ENCODE results near the gene PCDHB8. TPM values are rescaled to one million over a fixed set of nuclear protein-coding genes. Genes with fewer than 3 reads are reported as not detected.
"Not testable (repeated sequence)": the region's sequence is repeated elsewhere in the genome, so short reads cannot be mapped to it uniquely, and the experiment has no call there.

PCDHB8 gene
- total RNA-seq, 1 experiment from 2014 or later = 8.3 TPM

DNA sequence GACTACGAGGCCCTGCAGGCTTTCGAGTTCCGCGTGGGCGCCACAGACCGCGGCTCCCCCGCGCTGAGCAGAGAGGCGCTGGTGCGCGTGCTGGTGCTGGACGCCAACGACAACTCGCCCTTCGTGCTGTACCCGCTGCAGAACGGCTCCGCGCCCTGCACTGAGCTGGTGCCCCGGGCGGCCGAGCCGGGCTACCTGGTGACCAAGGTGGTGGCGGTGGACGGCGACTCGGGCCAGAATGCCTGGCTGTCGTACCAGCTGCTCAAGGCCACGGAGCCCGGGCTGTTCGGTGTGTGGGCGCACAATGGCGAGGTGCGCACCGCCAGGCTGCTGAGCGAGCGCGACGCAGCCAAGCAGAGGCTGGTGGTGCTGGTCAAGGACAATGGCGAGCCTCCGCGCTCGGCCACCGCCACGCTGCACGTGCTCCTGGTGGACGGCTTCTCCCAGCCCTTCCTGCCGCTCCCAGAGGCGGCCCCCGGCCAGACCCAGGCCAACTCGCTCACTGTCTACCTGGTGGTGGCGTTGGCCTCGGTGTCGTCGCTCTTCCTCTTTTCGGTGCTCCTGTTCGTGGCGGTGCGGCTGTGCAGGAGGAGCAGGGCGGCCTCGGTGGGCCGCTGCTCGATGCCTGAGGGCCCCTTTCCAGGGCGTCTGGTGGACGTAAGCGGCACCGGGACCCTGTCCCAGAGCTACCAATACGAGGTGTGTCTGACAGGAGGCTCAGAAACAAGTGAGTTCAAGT lies 6.7 kb downstream of the PCDHB8 start:
- DNase-seq (ENCODE audit: low read depth) = not testable (repeated sequence)

DNA sequence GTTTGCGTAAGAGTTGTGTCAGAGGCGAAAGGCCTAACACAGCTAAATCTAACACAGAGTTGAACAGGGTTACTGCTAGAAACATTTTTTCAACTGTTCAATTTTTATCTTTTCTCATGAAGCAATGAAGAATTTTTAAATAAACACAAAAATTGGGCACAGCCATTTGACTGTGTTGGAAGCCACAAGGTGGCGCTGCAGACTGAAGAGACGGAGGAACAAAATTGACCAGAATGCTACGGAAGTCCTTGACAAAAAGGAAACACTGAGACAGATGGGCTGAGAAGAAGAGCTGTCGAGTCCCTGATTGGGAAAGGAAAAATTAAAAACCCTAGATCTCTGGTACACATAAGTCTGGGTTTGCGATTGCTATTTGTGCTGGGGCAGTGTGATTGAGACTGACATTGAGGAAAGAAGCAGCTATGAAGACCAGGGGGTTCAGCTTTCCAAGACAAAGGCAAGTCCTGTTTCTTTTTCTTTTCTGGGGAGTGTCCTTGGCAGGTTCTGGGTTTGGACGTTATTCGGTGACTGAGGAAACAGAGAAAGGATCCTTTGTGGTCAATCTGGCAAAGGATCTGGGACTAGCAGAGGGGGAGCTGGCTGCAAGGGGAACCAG lies 9.4 kb downstream of the PCDHB8 start, which contains the start of gene PCDHB9:
PCDHB9 (plus strand) TSS at position 265 of the 616 bp plus-strand sequence; CDS start at position 423, 158 bp downstream.
- peak; percentile 63 for DNase-seq (ENCODE audit: low read depth)

DNA sequence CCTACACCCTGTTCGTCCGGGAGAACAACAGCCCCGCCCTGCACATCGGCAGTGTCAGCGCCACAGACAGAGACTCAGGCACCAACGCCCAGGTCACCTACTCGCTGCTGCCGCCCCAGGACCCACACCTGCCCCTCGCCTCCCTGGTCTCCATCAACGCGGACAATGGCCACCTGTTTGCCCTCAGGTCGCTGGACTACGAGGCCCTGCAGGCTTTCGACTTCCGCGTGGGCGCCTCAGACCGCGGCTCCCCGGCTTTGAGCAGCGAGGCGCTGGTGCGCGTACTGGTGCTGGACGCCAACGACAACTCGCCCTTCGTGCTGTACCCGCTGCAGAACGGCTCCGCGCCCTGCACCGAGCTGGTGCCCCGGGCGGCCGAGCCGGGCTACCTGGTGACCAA lies 11.1 kb downstream of the PCDHB8 start:
- not testable (repeated sequence) for DNase-seq (ENCODE audit: low read depth)

DNA sequence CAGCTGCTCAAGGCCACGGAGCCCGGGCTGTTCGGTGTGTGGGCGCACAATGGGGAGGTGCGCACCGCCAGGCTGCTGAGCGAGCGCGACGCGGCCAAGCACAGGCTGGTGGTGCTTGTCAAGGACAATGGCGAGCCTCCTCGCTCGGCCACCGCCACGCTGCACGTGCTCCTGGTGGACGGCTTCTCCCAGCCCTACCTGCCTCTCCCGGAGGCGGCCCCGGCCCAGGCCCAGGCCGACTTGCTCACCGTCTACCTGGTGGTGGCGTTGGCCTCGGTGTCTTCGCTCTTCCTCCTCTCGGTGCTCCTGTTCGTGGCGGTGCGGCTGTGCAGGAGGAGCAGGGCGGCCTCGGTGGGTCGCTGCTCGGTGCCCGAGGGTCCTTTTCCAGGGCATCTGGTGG lies 11.5 kb downstream of the PCDHB8 start:
- not testable (repeated sequence) for DNase-seq (ENCODE audit: low read depth)

DNA sequence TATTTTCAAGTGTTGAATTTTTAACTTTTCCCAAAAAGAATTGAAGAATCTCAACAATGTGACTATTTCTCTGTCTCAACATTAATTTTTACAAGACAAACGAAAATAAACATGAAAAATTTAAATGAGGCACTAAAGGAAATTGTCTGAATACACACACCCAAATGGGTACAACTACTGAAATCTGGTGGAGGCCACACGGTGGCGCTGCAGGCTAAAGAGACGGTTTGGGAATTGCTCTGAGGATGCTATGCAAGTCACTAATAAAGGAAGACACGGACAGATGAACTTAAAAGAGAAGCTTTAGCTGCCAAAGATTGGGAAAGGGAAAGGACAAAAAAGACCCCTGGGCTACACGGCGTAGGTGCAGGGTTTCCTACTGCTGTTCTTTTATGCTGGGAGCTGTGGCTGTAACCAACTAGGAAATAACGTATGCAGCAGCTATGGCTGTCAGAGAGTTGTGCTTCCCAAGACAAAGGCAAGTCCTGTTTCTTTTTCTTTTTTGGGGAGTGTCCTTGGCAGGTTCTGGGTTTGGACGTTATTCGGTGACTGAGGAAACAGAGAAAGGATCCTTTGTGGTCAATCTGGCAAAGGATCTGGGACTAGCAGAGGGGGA lies 14.6 kb downstream of the PCDHB8 start, which contains the start of gene PCDHB10:
PCDHB10 (plus strand) TSS at position 244 of the 616 bp plus-strand sequence; CDS start at position 444, 200 bp downstream.
- peak; percentile 65 for DNase-seq (ENCODE audit: low read depth)

DNA sequence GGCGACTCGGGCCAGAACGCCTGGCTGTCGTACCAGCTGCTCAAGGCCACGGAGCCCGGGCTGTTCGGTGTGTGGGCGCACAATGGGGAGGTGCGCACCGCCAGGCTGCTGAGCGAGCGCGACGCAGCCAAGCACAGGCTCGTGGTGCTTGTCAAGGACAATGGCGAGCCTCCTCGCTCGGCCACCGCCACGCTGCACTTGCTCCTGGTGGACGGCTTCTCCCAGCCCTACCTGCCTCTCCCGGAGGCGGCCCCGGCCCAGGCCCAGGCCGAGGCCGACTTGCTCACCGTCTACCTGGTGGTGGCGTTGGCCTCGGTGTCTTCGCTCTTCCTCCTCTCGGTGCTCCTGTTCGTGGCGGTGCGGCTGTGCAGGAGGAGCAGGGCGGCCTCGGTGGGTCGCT lies 16.7 kb downstream of the PCDHB8 start:
- DNase-seq (ENCODE audit: low read depth) = not testable (repeated sequence)

DNA sequence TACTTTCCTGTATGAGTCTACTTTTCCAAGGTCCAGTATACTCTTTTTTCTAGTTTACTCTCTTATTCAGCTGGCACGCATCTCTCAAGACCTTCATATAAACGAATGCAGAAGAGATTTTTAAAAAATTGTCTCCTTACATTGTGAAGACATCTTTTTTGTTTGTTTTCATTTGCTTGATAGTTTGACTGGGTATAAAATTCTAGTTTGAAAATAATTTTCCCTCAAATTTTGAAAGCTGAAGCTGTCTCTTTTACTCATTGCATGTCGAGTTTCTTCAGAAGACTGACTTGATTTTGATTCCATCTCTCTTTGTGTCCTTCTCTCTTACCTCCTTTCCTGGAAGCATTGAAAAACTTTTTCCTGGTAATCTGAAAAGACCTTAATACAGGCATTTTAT lies 18.8 kb downstream of the PCDHB8 start:
- no peak for DNase-seq (ENCODE audit: low read depth)

DNA sequence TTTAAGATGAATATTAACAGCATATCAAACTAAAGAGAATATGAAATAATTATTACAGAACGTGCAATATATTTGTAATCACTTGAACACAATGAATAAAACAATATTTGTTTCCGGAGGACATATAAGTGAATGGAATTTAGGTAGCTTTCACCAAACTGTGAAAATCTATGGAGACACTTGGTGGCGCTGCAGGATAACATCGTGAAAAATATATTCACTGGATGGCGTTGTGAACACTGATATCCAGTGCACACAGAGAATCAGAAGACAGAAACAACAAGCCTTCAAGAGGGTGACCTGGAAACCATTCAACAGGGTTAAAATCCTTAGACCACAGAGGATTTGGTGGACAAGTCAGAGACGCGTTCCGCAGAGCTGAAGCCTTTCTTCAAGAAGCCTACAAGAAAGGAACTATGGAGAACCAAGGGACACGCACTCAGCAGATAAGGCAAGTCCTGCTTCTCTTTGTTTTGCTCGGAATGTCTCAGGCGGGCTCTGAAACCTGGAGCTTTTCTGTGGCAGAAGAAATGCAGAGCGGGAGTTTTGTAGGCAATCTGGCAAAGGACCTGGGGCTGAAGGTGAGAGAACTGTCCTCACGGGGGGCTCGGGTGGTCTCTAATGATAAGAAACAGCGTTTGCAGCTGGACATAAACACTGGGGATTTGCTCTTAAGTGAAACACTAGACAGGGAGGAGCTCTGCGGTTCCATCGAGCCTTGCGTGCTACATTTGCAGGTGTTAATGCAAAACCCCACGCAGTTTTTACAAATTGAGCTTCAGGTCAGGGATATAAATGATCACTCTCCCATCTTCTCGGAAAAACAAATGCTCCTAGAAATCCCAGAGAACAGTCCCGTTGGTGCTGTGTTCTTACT lies 22.0 kb downstream of the PCDHB8 start, which contains the start of gene PCDHB11:
PCDHB11 (plus strand) TSS at position 269 of the 877 bp plus-strand sequence; CDS start at position 417, 148 bp downstream.
- peak; percentile 45 for DNase-seq (ENCODE audit: low read depth)

DNA sequence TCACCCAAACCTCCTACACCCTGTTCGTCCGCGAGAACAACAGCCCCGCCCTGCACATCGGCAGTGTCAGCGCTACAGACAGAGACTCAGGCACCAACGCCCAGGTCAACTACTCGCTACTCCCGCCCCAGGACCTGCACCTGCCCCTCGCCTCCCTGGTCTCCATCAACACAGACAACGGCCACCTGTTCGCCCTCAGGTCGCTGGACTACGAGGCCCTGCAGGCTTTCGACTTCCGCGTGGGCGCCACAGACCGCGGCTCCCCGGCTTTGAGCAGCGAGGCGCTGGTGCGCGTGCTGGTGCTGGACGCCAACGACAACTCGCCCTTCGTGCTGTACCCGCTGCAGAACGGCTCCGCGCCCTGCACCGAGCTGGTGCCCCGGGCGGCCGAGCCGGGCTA lies 23.5 kb downstream of the PCDHB8 start:
- not testable (repeated sequence) for DNase-seq (ENCODE audit: low read depth)

DNA sequence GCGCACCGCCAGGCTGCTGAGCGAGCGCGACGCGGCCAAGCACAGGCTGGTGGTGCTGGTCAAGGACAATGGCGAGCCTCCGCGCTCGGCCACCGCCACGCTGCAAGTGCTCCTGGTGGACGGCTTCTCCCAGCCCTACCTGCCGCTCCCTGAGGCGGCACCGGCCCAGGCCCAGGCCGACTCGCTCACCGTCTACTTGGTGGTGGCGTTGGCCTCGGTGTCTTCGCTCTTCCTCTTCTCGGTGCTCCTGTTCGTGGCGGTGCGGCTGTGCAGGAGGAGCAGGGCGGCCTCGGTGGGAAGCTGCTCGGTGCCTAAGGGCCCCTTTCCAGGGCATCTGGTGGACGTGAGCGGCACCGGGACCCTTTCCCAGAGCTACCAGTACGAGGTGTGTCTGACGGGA lies 24.1 kb downstream of the PCDHB8 start:
- not testable (repeated sequence) for DNase-seq (ENCODE audit: low read depth)

DNA sequence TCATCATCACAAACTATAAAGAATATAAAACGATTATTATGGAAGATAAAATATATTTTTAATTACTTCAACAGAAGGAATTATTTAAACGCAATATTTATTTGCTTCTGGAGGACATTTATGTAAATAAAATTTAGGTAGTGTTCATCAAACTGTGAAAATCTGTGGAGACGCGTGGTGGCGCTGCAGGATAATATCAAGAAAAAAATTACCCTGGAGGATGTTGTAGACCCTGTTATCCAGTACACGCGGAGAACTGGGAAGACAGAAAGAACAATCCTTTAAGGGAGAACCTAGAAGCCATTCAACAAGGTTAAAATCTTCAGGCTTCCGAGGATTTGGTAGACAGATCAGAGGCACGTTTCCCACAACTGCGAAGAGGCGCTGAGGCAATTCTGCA lies 30.9 kb downstream of the PCDHB8 start, which contains the start of gene PCDHB12:
PCDHB12 (plus strand) TSS at position 242 of the 400 bp plus-strand sequence. CDS start 189 bp downstream, outside the sequence.
- peak; percentile 56 for DNase-seq (ENCODE audit: low read depth)

DNA sequence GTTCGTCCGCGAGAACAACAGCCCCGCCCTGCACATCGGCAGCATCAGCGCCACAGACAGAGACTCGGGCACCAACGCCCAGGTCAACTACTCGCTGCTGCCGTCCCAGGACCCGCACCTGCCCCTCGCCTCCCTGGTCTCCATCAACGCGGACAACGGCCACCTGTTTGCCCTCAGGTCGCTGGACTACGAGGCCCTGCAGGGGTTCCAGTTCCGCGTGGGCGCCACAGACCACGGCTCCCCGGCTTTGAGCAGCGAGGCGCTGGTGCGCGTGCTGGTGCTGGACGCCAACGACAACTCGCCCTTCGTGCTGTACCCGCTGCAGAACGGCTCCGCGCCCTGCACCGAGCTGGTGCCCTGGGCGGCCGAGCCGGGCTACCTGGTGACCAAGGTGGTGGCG lies 32.7 kb downstream of the PCDHB8 start:
- not testable (repeated sequence) for DNase-seq (ENCODE audit: low read depth)

DNA sequence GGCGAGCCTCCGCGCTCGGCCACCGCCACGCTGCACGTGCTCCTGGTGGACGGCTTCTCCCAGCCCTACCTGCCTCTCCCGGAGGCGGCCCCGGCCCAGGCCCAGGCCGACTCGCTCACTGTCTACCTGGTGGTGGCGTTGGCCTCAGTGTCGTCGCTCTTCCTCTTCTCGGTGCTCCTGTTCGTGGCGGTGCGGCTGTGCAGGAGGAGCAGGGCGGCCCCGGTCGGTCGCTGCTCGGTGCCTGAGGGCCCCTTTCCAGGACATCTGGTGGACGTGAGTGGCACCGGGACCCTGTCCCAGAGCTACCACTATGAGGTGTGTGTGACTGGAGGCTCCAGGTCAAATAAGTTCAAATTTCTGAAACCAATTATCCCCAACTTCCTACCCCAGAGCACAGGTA lies 33.3 kb downstream of the PCDHB8 start:
- not testable (repeated sequence) for DNase-seq (ENCODE audit: low read depth)

DNA sequence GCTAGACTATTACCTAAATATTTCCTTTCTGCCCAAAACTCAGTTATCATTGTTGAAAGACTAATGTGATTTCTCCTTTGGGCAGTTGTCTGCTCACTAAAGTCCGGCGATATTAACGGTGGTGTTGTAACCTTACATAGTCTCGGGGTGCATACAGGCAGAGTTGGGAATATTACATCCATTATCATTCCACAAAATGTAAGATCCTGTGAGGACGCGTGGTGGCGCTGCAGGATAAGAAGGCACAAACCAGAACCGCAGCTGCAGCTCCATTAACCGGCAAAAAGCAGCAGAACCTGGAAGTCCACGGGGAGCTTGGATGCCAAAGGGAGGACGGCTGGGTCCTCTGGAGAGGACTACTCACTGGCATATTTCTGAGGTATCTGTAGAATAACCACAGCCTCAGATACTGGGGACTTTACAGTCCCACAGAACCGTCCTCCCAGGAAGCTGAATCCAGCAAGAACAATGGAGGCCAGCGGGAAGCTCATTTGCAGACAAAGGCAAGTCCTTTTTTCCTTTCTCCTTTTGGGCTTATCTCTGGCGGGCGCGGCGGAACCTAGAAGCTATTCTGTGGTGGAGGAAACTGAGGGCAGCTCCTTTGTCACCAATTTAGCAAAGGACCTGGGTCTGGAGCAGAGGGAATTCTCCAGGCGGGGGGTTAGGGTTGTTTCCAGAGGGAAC lies 36.2 kb downstream of the PCDHB8 start, which contains the start of gene PCDHB13:
PCDHB13 (plus strand) TSS at position 264 of the 684 bp plus-strand sequence; CDS start at position 469, 205 bp downstream.
- peak; percentile 72 for DNase-seq (ENCODE audit: low read depth)

DNA sequence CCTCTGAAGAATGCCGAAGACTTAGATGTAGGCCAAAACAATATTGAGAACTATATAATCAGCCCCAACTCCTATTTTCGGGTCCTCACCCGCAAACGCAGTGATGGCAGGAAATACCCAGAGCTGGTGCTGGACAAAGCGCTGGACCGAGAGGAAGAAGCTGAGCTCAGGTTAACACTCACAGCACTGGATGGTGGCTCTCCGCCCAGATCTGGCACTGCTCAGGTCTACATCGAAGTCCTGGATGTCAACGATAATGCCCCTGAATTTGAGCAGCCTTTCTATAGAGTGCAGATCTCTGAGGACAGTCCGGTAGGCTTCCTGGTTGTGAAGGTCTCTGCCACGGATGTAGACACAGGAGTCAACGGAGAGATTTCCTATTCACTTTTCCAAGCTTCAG lies 37.0 kb downstream of the PCDHB8 start:
- DNase-seq (ENCODE audit: low read depth) = not testable (repeated sequence)

DNA sequence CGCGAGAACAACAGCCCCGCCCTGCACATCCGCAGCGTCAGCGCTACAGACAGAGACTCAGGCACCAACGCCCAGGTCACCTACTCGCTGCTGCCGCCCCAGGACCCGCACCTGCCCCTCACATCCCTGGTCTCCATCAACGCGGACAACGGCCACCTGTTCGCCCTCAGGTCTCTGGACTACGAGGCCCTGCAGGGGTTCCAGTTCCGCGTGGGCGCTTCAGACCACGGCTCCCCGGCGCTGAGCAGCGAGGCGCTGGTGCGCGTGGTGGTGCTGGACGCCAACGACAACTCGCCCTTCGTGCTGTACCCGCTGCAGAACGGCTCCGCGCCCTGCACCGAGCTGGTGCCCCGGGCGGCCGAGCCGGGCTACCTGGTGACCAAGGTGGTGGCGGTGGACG lies 37.9 kb downstream of the PCDHB8 start:
- not testable (repeated sequence) for DNase-seq (ENCODE audit: low read depth)

DNA sequence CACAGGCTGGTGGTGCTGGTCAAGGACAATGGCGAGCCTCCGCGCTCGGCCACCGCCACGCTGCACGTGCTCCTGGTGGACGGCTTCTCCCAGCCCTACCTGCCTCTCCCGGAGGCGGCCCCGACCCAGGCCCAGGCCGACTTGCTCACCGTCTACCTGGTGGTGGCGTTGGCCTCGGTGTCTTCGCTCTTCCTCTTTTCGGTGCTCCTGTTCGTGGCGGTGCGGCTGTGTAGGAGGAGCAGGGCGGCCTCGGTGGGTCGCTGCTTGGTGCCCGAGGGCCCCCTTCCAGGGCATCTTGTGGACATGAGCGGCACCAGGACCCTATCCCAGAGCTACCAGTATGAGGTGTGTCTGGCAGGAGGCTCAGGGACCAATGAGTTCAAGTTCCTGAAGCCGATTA lies 38.4 kb downstream of the PCDHB8 start:
- DNase-seq (ENCODE audit: low read depth) = not testable (repeated sequence)

DNA sequence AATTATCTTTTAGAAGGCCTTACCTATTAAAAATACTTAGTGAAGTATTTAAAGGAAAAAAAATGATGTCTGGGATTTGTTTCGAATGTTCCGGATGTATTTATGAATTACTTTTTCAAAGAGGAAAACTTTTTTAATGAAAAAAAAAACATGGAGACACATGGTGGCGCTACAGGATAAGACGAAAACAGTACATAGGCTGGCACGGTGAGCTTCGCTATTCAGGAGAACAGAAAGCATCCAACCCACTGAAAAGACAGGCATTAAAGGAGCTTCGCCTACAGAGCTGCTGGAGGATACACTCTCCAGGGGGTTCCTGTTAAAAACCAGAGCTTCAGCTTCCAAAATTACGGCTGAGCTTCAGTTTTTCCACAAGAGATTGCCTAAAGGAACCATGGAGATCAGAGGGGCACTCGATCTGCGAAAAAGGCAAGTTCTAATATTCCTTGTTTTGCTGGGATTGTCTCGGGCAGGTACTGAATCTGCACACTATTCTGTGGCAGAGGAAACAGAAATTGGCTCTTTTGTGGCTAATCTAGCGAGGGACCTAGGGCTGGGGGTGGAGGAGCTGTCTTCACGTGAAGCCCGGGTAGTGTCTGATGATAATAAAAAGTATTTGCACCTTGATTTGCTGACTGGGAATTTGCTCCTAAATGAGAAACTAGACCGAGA lies 45.7 kb downstream of the PCDHB8 start, which contains the start of gene PCDHB14:
PCDHB14 (plus strand) TSS at position 232 of the 672 bp plus-strand sequence; CDS start at position 395, 163 bp downstream.
- peak; percentile 44 for DNase-seq (ENCODE audit: low read depth)

DNA sequence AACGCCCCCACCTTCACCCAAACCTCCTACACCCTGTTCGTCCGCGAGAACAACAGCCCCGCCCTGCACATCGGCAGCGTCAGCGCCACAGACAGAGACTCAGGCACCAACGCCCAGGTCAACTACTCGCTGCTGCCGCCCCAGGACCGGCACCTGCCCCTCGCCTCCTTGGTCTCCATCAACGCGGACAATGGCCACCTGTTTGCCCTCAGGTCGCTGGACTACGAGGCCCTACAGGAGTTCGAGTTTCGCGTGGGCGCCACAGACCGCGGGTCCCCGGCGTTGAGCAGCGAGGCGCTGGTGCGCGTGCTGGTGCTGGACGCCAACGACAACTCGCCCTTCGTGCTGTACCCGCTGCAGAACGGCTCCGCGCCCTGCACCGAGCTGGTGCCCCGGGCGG lies 47.3 kb downstream of the PCDHB8 start:
- DNase-seq (ENCODE audit: low read depth) = not testable (repeated sequence)

DNA sequence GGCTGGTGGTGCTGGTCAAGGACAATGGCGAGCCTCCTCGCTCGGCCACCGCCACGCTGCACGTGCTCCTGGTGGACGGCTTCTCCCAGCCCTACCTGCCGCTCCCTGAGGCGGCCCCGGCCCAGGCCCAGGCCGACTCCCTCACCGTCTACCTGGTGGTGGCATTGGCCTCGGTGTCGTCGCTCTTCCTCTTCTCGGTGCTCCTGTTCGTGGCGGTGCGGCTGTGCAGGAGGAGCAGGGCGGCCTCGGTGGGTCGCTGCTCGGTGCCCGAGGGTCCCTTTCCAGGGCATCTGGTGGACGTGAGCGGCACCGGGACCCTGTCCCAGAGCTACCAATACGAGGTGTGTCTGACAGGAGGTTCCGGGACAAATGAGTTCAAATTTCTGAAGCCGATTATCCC lies 47.8 kb downstream of the PCDHB8 start:
- not testable (repeated sequence) for DNase-seq (ENCODE audit: low read depth)

Data from Daoy (cell line).